GM23338 (cell line): Measurements from ENCODE around the gene OR2T6. TPM values are rescaled to one million over a fixed set of nuclear protein-coding genes. Genes with fewer than 3 reads are reported as not detected.

Experiments used
- ATAC-seq: fragments of 200-7000 bp; cut with Tn5 transposase; 3 replicates; pipeline ENCODE4 v1.9.1; 2020
- DNase-seq: peaks from one replicate; pipeline ENCODE4 v3.0.0-alpha.2; 2015; ENCODE audit warnings: low spot score
- H2AFZ ChIP-seq: fragments of 200-600 bp; sonication (generic); 2 replicates; pipeline ENCODE4 v1.8.0; 2016; ENCODE audit warnings: antibody characterized with exemption, mild to moderate bottlenecking, moderate library complexity
- H3F3A ChIP-seq: fragments of 200-600 bp; sonication (generic); replicated peaks from 2 replicates; pipeline ENCODE4 v1.8.0; 2017; ENCODE audit warnings: antibody characterized with exemption, mixed run types, low read depth
- H3K27ac ChIP-seq: fragments of 200-600 bp; sonication (generic); 2 replicates; pipeline ENCODE4 v1.6.1; 2016; ENCODE audit warnings: low read depth
- H3K27me3 ChIP-seq: fragments of 200-600 bp; sonication (generic); 2 replicates; pipeline ENCODE4 v1.8.0; 2016; ENCODE audit warnings: mild to moderate bottlenecking, mixed run types, moderate library complexity; ENCODE audit not compliant: insufficient read depth
- H3K36me3 ChIP-seq: fragments of 200-600 bp; sonication (generic); 2 replicates; pipeline ENCODE4 v1.8.0; 2016; ENCODE audit warnings: mild to moderate bottlenecking; ENCODE audit not compliant: insufficient read depth
- H3K4me1 ChIP-seq: fragments of 200-600 bp; sonication (generic); 2 replicates; pipeline ENCODE4 v1.8.0; 2016; ENCODE audit warnings: mild to moderate bottlenecking, moderate library complexity; ENCODE audit not compliant: insufficient read depth
- H3K4me2 ChIP-seq: fragments of 200-600 bp; sonication (generic); 2 replicates; pipeline ENCODE4 v1.7.1; 2017; ENCODE audit warnings: mixed run types
- H3K4me3 ChIP-seq: fragments of 200-600 bp; sonication (generic); 2 replicates; pipeline ENCODE4 v1.6.1; 2016; ENCODE audit warnings: mixed run types
- H3K79me2 ChIP-seq: fragments of 200-600 bp; sonication (generic); replicated peaks from 2 replicates; pipeline ENCODE4 v1.8.0; 2017; ENCODE audit warnings: mild to moderate bottlenecking; ENCODE audit not compliant: insufficient read depth
- H3K9me2 ChIP-seq: fragments of 200-600 bp; sonication (generic); 2 replicates; pipeline ENCODE4 v1.8.0; 2017; ENCODE audit not compliant: insufficient read depth
- H4K20me1 ChIP-seq: fragments of 200-600 bp; sonication (generic); replicated peaks from 2 replicates; pipeline ENCODE4 v1.8.0; 2017; ENCODE audit warnings: mild to moderate bottlenecking; ENCODE audit not compliant: insufficient read depth
- H3K27ac Mint-ChIP-seq: 2 replicates; pipeline ENCODE4 v1.8.0; 2020; ENCODE audit warnings: inconsistent platforms, mild to moderate bottlenecking, moderate library complexity, mixed read lengths
- H3K27me3 Mint-ChIP-seq: 3 replicates; pipeline ENCODE4 v1.8.0; 2022; ENCODE audit warnings: low read depth, mild to moderate bottlenecking, moderate library complexity, mixed read lengths, inconsistent platforms; ENCODE audit not compliant: insufficient read depth, poor library complexity
- H3K36me3 Mint-ChIP-seq: 3 replicates; pipeline ENCODE4 v1.8.0; 2021; ENCODE audit warnings: low read depth, mild to moderate bottlenecking, inconsistent platforms, moderate library complexity, mixed read lengths
- H3K4me1 Mint-ChIP-seq: 3 replicates; pipeline ENCODE4 v1.8.0; 2020; ENCODE audit warnings: mild to moderate bottlenecking, inconsistent platforms, mixed read lengths
- H3K4me3 Mint-ChIP-seq: 3 replicates; pipeline ENCODE4 v1.8.0; 2021; ENCODE audit warnings: moderate library complexity, mild to moderate bottlenecking, inconsistent platforms, mixed read lengths
- H3K9me3 Mint-ChIP-seq: 3 replicates; pipeline ENCODE4 v1.8.0; 2020; ENCODE audit warnings: moderate library complexity, mild to moderate bottlenecking, inconsistent platforms, mixed read lengths
- CREB1 ChIP-seq: fragments of 250-450 bp; sonication (Bioruptor Pico); IDR thresholded peaks from 2 replicates; pipeline ENCODE4 v1.5.0; 2020; ENCODE audit warnings: low read depth, mild to moderate bottlenecking, moderate library complexity
- CTCF ChIP-seq, 2 experiments: fragments of 200-600 bp in 1 of 2; sonication (generic) in 1 of 2; conservative IDR thresholded peaks; 2 replicates each; pipeline versions ENCODE4 v1.5.1 to v1.6.1; 2016 to 2017; ENCODE audit warnings: antibody characterized with exemption in 2 of 2, low read depth in 2 of 2, mild to moderate bottlenecking in 2 of 2, moderate library complexity in 1 of 2
- ETS1 ChIP-seq: IDR thresholded peaks from 2 replicates; pipeline ENCODE4 v1.6.1; 2016; ENCODE audit warnings: antibody characterized with exemption
- EZH2 ChIP-seq: fragments of 200-600 bp; sonication (generic); IDR thresholded peaks from one replicate; pipeline ENCODE4 v1.8.0; 2017; ENCODE audit warnings: antibody characterized with exemption, mild to moderate bottlenecking, low read depth; ENCODE audit not compliant: unreplicated experiment
- EZH2phosphoT487 ChIP-seq: fragments of 200-600 bp; sonication (generic); IDR thresholded peaks from one replicate; pipeline ENCODE4 v1.8.1; 2018; ENCODE audit warnings: antibody characterized with exemption; ENCODE audit not compliant: unreplicated experiment
- JUNB ChIP-seq: IDR thresholded peaks from one replicate; pipeline ENCODE4 v1.6.1; 2016; ENCODE audit warnings: antibody characterized with exemption; ENCODE audit not compliant: unreplicated experiment
- POLR2AphosphoS5 ChIP-seq: IDR thresholded peaks from 2 replicates; pipeline ENCODE4 v1.6.1; 2016; ENCODE audit warnings: antibody characterized with exemption, low read depth
- REST ChIP-seq: IDR thresholded peaks from one replicate; pipeline ENCODE4 v1.6.1; 2018; ENCODE audit warnings: antibody characterized with exemption; ENCODE audit not compliant: unreplicated experiment
- STAT1 ChIP-seq: IDR thresholded peaks from one replicate; pipeline ENCODE4 v1.6.1; 2016; ENCODE audit warnings: antibody characterized with exemption; ENCODE audit not compliant: unreplicated experiment
- ZNF114 ChIP-seq: fragments of 250-450 bp; sonication (Bioruptor Pico); IDR thresholded peaks from 2 replicates; pipeline ENCODE4 v1.5.0; 2020; ENCODE audit warnings: mild to moderate bottlenecking, moderate library complexity
- ZNF331 ChIP-seq: fragments of 250-450 bp; sonication (Bioruptor Pico); IDR thresholded peaks from 2 replicates; pipeline ENCODE4 v1.5.0; 2020; ENCODE audit warnings: low read depth, mild to moderate bottlenecking, moderate library complexity
- ZNF462 ChIP-seq: fragments of 250-450 bp; sonication (Bioruptor Pico); IDR thresholded peaks from 2 replicates; pipeline ENCODE4 v1.5.0; 2020; ENCODE audit warnings: mild to moderate bottlenecking, moderate library complexity
- polyA plus RNA-seq: library from polyadenylated mRNA; unstranded; fragments of >200 nt; fragmentation: Nextera tagmentation; extraction: Ambion mirVana; gene quantifications from 2 replicates; pipeline ENCODE4 v1.2.1, GENCODE V29; 2016
- total RNA-seq: library from RNA; depleted of rRNA; stranded (reverse); fragments of >200 nt; shearing (Covaris generic); gene quantifications from 2 replicates; pipeline ENCODE4 v1.2.3, GENCODE V29; 2014

Gene OR2T6
- total and polyA plus RNA-seq, 2 experiments from 2014 or later = not detected

- TF ChIP-seq CREB1 (CRISPR knock-in tag) (no peak), EZH2 (no peak), POLR2AphosphoS5 (no peak)
Measured at GRCh38 chr1:248404024-248404423, 28.5 kb downstream of the OR2T6 start (continued).

GRCh38 chr1:248406721-248407692, 31.5 kb downstream of the OR2T6 start:
- H3K4me1 Mint-ChIP-seq = no peaks in the 10 kb centered on the region
- peaks cover 87% of the 10 kb centered on the region for H3K9me3 Mint-ChIP-seq
- H3K27ac Mint-ChIP-seq = no peak overlapping the region
- no peak overlapping the region for H3K27ac ChIP-seq
- DNase-seq = no peak
- H3K36me3 Mint-ChIP-seq = peaks cover 37% of the 10 kb centered on the region
- ATAC-seq = no peak
- peaks cover 5% of the 10 kb centered on the region for H3K27me3 Mint-ChIP-seq
- no peak overlapping the region for H3K4me3 Mint-ChIP-seq
- no peaks in the 10 kb centered on the region for H4K20me1 ChIP-seq
- H2AFZ ChIP-seq = no peak overlapping the region
- no peaks in the 10 kb centered on the region for H3K4me1 ChIP-seq
- H3F3A ChIP-seq = no peaks in the 10 kb centered on the region
- H3K27me3 ChIP-seq = no peaks in the 10 kb centered on the region
- H3K36me3 ChIP-seq = peaks cover 15% of the 10 kb centered on the region
- H3K79me2 ChIP-seq = no peaks in the 10 kb centered on the region
- no peaks in the 10 kb centered on the region for H3K9me2 ChIP-seq
- no peak overlapping the region for H3K4me2 ChIP-seq
- no peak overlapping the region for H3K4me3 ChIP-seq
- TF ChIP-seq REST = no peak
- TF ChIP-seq CTCF (conservative IDR thresholded peaks at IDR 0.05; ENCODE audit: low read depth in 2 of 2) = no peak
- no peak for TF ChIP-seq ETS1
- TF ChIP-seq EZH2phosphoT487 = no peak
- TF ChIP-seq CREB1 (CRISPR knock-in tag) = no peak
- TF ChIP-seq ZNF462 = no peak
- no peak for TF ChIP-seq STAT1
- TF ChIP-seq JUNB = no peak
- no peak for TF ChIP-seq ZNF331 (CRISPR knock-in tag)
- no peak for TF ChIP-seq ZNF114 (CRISPR knock-in tag)
